GM12872 (cell line): ENCODE data around the gene ACVRL1.

ENCODE experiments used
- TF ChIP-seq, protein P1 (sequence below): IDR thresholded peaks from 3 replicates; pipeline ENCODE4 v1.5.1; 2011; ENCODE audit warnings: low read depth, mild to moderate bottlenecking, low read length, moderate library complexity; ENCODE audit not compliant: insufficient read depth

ACVRL1 gene

DNA sequence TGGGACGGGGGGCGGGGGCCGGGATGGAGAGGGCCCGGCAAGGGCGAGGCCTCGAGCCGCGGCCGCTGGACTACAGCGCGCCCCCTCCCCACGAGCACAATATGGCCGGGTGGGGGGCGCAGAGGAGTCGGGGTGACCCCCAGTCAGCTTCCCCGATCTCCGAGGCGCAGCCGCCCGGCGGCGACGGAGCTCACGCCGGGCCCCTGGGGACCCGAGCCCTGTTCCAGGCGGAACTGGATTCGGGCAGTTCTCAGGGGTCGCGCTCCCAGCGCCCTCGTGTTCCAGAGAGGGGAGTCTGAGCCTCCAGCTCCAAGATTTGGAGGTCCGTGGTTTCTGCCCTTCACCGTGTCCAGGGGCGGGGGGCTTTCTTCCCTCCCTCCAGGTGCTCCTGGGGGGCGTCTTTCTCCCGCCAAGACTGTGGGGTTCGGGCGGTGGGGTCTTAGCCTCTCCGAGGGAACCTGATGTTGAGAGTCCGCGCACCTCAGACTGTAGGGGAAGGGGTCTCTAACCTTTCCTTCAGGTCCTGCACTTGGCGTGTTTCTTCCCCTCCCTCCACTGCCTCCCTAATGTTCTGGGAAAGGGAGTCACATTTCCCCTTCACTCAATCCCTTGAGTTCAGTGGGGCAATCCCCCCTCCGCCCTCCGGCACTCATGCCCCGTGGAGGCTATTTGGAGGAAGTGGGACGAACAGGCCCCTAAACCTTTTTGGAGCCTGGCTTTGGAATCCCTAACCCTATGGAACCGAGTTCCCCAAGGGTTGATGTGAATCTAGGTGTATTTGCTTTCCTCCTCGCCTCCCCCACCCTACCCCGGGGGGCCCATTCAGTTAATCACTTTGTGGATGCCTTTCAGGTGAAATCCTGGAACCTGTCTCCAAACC, 44.8 kb downstream of the ACVRL1 start:
- TF ChIP-seq, protein P1, sequence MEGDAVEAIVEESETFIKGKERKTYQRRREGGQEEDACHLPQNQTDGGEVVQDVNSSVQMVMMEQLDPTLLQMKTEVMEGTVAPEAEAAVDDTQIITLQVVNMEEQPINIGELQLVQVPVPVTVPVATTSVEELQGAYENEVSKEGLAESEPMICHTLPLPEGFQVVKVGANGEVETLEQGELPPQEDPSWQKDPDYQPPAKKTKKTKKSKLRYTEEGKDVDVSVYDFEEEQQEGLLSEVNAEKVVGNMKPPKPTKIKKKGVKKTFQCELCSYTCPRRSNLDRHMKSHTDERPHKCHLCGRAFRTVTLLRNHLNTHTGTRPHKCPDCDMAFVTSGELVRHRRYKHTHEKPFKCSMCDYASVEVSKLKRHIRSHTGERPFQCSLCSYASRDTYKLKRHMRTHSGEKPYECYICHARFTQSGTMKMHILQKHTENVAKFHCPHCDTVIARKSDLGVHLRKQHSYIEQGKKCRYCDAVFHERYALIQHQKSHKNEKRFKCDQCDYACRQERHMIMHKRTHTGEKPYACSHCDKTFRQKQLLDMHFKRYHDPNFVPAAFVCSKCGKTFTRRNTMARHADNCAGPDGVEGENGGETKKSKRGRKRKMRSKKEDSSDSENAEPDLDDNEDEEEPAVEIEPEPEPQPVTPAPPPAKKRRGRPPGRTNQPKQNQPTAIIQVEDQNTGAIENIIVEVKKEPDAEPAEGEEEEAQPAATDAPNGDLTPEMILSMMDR: no peak

DNA sequence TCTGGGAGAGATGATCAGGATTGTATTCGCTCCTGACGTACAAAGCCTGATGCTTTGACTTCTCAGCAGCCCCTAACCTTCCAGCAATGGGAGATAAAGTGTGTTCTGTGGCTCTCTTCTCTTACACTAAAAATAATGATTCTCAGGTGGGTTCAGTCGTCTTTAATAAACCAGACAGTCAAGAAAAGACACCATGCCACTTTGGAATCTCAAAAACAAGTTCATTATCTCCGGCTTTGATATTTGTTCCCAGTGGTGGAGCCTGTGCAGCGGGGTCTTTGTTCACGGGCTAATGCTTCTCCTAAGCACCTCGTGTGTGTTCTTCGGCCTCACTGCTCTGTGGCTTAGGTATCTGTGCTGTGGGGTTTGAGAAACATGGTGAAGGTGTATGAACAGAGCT, 45.8 kb downstream of the ACVRL1 start:
- TF ChIP-seq, protein P1: no peak

DNA sequence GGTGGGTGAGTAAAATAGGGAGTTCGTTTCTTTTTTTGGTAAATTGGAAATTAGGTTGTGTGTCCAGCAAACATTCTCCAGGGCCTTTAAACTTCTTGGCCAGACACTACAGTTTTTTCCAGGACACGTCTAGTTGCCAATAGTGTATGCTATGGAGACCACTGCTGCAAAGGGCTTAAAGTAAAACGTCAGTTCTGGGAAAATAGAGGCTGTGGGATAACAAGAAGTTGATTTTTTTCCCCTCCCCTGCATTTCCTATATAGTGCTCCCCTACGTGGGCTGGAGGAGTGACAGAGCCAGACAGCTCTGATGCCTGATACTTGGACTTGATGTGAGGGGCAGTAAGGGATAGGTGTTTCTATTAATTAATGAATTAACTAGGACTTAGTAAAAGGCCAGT, 46.6 kb downstream of the ACVRL1 start:
- TF ChIP-seq, protein P1: no peak

DNA sequence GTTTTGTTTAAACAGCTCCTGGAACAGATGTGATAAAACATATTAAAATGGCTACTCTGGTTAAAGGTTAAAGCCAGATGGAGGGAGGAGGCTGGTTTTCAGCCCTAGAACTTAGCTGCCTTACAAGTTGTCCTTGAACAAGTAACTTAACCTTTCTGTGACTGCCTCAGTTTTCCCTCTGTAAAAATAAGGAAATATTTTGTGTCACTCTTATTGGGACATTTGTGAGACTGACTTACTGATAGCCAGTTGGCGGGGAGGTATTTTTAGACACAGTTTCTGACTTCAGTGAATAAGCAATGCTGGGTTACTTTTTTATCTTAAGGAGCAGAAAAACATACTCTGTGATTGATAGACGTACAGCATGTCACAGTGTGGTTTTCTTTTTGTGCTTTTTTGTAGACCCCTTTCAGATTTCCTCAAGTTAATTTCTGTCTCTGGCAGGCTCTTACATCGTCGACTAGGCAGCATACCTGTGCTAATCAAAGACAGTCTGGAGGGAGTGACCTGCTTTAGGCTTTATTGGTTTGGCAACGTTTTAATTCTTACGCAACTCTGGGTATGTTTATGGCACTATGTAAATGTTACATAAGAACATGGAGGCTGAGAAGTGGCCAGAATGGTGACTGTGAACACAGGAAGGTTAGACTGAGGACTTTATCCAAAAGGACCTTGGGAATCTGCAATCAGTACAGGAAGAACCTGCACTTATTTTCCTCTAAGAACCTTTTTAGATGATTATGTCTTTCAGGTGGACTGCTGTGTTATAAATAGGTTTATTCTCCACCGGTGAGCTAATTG, 47.5 kb downstream of the ACVRL1 start:
- TF ChIP-seq, protein P1: no peak

DNA sequence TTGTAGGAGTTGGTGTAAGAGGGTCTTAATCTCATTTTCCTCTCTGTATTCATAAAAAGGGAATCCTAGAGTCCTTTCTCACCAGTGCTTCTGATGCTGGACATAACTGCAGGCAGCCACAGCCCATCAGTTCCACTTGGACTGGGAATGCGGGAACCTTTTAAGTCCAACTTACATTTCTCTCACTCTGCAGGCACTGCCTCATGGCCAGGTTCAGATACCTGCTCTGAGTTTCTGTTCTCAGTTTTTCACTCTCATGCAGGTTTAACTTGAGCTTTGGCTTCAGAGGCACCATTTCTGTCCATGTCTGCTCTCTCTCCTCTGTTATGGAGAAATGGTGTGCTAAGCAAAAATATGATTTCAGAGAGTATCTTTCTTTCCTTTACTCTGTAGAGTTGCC, 48.4 kb downstream of the ACVRL1 start:
- TF ChIP-seq, protein P1: no peak

DNA sequence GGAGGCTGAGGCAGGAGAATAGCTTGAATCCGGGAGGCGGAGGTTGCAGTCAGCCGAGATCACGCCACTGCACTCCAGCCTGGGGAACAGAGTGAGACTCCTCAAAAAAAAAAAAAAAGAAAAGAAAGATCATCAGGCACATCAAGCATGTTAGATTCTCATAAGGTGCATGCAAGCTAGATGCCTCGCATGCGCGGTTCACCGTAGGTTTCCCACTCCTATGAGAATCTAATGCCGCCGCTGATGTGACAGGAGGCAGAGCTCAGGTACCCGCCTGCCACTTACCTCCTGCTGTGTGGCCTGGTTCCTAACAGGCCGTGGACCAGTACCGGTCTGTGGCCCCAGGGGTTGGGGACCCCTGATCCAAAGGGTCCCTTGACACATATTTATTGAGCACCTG, 51.2 kb downstream of the ACVRL1 start:
- TF ChIP-seq, protein P1: no peak

DNA sequence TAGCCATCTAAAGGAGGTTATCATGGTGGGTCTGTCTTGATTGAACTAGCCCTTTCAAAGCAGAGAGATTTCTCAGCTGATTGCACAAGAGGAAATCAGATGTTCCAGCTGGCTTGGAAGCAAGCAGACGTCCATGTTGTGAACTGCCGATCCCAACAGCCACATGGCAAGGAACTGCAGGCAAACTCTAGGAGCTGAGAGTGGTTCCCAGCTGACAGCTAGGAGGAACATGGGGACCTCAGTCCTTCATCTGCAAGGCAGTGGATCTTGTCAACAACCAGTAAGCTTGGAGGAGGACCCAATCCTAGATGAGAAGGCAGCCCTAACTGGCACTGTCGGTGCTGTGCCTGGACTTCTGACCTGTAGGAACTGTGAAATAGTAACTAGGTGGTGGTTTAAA, 51.9 kb downstream of the ACVRL1 start:
- TF ChIP-seq, protein P1: no peak
